Activated CD4-positive, alpha-beta T cell treated with anti-CD3 and anti-CD28 coated beads, Interleukin-2, amount 10 ng/mL, durations not matched to agents 7 days and 5 days (primary cell): ENCODE results near the gene TBL1XR1. TPM values are rescaled to one million over a fixed set of nuclear protein-coding genes. Genes with fewer than 3 reads are reported as not detected.

Experiments used
- CTCF ChIA-PET: fragments of 350-600 bp; sonication (Branson Sonifier 250); formaldehyde crosslinking; loops from one replicate; lab custom pipeline; 2021; ENCODE audit warnings: antibody characterized with exemption; lab: Charles Lee
- POLR2A ChIA-PET: fragments of 350-600 bp; sonication (Branson Sonifier 250); formaldehyde crosslinking; loops from one replicate; lab custom pipeline; 2021; ENCODE audit warnings: antibody characterized with exemption; lab: Charles Lee
- DNase-seq: peaks from one replicate; pipeline ENCODE4 v3.0.0-alpha.2; 2020
- H3K27ac Mint-ChIP-seq: one replicate; pipeline ENCODE4 v1.8.0; 2021; ENCODE audit warnings: mild to moderate bottlenecking, moderate library complexity, mixed read lengths
- H3K27me3 Mint-ChIP-seq: one replicate; pipeline ENCODE4 v1.8.0; 2021; ENCODE audit warnings: mixed read lengths
- H3K36me3 Mint-ChIP-seq: one replicate; pipeline ENCODE4 v1.8.0; 2021; ENCODE audit warnings: low read depth, mixed read lengths
- H3K4me1 Mint-ChIP-seq: one replicate; pipeline ENCODE4 v1.8.0; 2021; ENCODE audit warnings: mixed read lengths
- H3K4me3 Mint-ChIP-seq: one replicate; pipeline ENCODE4 v1.8.0; 2021; ENCODE audit warnings: mild to moderate bottlenecking, moderate library complexity, mixed read lengths
- H3K9me3 Mint-ChIP-seq: one replicate; pipeline ENCODE4 v1.8.0; 2021; ENCODE audit warnings: mixed read lengths
- total RNA-seq, 2 experiments: library from RNA; stranded (reverse); gene quantifications; one replicate each; pipeline ENCODE4 v1.2.3, GENCODE V29; 2021

The TBL1XR1 gene
- total RNA-seq, 2 experiments from 2014 or later: 167 to 169 TPM

DNA sequence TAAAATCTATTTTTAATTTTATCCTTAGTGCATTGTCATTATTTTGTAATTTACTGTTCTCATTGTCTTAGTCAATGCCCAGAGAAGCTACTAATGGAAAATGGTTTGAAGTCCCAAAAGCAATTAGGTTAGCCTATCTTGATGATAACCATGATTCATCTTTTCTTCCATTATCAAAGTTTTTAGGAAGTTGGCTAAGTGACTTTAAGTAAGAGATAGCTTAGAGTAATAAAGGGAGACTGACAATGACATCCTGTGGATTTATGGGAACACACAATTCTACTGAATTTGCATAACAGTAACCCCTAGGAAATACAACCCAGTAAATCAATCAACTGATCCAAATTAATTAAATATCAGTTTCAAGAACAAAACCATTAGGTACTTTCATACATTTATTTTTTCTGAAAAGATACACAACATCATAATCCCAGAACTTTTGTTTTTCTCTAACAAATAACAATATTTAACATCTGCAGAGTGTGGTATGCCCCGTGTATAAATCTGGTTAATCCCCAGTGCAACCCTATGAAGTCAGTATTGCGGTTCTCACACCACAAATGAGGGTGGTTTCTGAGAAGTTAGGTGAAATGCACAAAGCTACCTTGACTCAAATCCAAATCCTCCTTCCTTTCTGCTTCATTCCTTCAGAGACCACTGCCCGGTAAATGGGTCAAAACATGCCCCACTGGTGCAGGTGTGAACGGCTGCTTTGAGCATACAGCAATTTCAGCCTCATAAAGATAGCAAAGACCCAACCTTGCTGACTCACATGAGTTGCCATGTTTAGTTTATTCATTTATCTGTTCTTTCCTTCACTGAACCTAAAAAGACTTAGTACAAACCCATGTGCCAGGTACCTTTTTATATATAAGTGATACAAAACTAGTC lies 202.1 kb downstream of the TBL1XR1 start:
- Mint-ChIP-seq H3K9me3 (peaks cover 10% of the 10 kb centered on the region), H3K36me3 (no peaks in the 10 kb centered on the region), H3K4me1 (no peaks in the 10 kb centered on the region), H3K27ac (no peak overlapping the region), H3K27me3 (no peaks in the 10 kb centered on the region), H3K4me3 (no peak overlapping the region)
- ChIA-PET CTCF (no interaction called here), POLR2A (no interaction called here)
- DNase-seq: no peak

DNA sequence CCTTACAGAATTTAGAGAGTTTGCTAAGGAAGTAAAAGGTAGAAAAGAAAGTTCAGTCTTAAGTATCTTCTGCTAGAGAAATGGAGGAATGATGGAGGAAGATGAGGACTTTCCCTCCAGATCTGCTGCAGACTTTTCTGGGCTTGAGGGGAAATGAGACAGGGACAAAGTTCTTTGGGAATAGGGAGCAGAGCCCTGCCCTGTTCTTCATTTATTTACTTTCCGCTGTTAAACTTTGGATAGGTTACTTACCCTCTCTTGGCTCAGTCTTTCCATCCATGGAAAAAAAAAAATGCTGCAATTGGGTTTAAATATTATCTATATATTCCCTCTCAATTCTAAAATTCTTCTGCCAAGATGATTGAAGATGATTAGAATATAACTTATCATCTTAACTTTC lies 202.9 kb downstream of the TBL1XR1 start:
- no peak overlapping the region for H3K4me3 Mint-ChIP-seq
- no peak for DNase-seq
- H3K9me3 Mint-ChIP-seq: peaks cover 5% of the 10 kb centered on the region
- no peaks in the 10 kb centered on the region for H3K4me1 Mint-ChIP-seq
- H3K36me3 Mint-ChIP-seq: no peaks in the 10 kb centered on the region
- H3K27ac Mint-ChIP-seq: no peak overlapping the region
- CTCF ChIA-PET: no interaction called here
- no peaks in the 10 kb centered on the region for H3K27me3 Mint-ChIP-seq
- POLR2A ChIA-PET: no interaction called here

DNA sequence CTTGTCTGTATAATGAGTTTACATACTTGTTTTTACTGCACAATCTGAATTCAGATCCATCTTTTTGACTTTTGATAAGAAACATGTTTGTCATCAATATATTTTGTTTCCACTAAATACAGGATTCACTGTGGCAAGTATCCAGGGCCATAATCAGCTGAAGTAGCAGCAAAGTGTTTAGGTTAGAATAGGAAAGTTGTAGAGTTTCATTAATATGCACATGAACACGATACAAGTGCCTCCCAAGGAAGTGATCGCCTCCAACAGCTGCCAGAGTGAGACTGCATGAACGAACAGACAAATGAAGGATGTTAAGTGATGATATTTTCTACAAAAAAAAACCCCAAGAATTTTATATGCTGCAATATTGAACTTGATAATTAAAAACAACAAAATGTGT lies 204.3 kb downstream of the TBL1XR1 start:
- ChIA-PET POLR2A (no interaction called here), CTCF (no interaction called here)
- no peak for DNase-seq
- no peaks in the 10 kb centered on the region for H3K27me3 Mint-ChIP-seq
- no peaks in the 10 kb centered on the region for H3K4me1 Mint-ChIP-seq
- peaks cover 4% of the 10 kb centered on the region for H3K9me3 Mint-ChIP-seq
- H3K27ac Mint-ChIP-seq: no peak overlapping the region
- no peaks in the 10 kb centered on the region for H3K36me3 Mint-ChIP-seq
- no peak overlapping the region for H3K4me3 Mint-ChIP-seq

DNA sequence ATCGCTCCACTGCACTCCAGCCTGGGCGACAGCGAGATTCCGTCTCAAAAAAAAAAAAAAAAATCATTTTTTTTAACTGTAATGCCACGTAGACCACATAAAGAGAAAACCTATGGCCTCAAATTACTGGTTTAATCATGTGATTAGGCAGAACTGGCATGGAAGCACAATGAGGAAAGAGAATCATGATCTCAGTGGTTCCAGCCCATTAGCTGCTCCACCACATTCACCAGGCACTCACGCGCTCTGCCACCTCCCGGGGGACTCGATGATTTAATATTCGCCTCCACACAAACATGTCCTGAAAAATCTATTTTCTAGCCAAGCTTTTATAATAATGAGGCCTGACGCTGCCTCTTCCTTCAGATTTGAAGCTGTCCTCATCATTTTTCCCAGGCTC lies 204.7 kb downstream of the TBL1XR1 start:
- ChIA-PET POLR2A (no interaction called here), CTCF (no interaction called here)
- no peaks in the 10 kb centered on the region for H3K4me1 Mint-ChIP-seq
- no peak overlapping the region for H3K4me3 Mint-ChIP-seq
- no peak for DNase-seq
- peaks cover 4% of the 10 kb centered on the region for H3K9me3 Mint-ChIP-seq
- no peak overlapping the region for H3K27ac Mint-ChIP-seq
- H3K36me3 Mint-ChIP-seq: no peaks in the 10 kb centered on the region
- H3K27me3 Mint-ChIP-seq: no peaks in the 10 kb centered on the region

DNA sequence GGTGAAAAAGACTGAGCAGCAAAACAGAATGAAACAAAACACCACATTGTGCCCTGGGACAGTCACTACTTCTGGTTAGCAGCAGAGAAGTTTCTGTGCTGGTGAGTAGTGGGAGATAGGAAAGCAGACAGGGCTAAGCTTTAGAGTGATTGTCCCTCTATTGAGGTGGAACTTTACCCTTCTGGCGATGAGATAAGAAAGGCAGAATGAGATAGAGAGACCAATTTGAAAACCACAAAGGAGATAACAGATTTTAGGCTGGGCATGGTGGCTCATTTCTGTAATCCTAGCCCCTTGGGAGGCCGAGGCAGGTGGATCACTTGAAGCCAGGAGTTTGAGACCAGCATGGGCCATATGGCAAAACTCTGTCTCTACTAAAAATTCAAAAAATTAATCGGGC lies 208.5 kb downstream of the TBL1XR1 start:
- DNase-seq: no peak

DNA sequence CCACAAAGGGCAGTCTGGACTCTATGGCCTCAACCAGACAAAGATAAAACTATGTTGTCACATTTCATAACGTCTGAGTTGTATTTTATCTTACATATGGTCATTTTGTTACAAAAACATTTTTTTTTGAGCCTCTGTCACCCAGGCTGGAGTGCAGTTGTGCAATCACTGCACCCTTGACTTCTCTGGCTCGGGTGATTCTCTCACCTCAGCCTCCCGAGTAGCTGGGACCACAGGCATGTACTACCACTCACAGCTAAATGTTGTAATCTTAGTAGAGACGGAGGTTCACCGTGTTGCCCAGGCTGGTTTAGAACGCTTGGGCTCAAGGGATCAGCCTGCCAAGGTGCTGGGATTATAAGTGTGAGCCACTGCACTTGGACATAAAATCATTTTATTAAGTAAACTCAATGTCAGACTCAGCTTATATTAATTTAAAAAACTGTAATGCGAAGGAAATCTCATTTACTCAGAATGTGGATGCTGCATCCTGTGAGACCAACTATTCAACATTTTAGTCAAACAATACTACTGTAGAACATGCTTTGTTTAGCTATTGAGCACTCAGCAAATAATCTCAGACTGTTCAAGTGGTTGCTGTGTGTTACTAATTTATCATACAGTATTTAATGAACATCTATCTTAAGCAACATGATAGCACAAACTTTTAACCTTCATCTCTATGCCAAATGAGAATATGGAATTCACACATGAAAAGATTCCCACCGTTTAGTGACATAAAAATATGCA lies 209.2 kb downstream of the TBL1XR1 start:
- Mint-ChIP-seq H3K9me3 (peaks cover 4% of the 10 kb centered on the region), H3K4me3 (no peak overlapping the region), H3K36me3 (no peaks in the 10 kb centered on the region), H3K4me1 (no peaks in the 10 kb centered on the region), H3K27me3 (no peaks in the 10 kb centered on the region), H3K27ac (no peak overlapping the region)
- ChIA-PET CTCF (no interaction called here), POLR2A (no interaction called here)
- no peak for DNase-seq

More for the DNA sequence above, 208.5 kb downstream of the TBL1XR1 start:
- ChIA-PET CTCF (no interaction called here), POLR2A (no interaction called here)
- H3K4me1 Mint-ChIP-seq: no peaks in the 10 kb centered on the region
- no peak overlapping the region for H3K4me3 Mint-ChIP-seq
- peaks cover 4% of the 10 kb centered on the region for H3K9me3 Mint-ChIP-seq
- H3K36me3 Mint-ChIP-seq: no peaks in the 10 kb centered on the region
- H3K27me3 Mint-ChIP-seq: no peaks in the 10 kb centered on the region
- H3K27ac Mint-ChIP-seq: no peak overlapping the region

DNA sequence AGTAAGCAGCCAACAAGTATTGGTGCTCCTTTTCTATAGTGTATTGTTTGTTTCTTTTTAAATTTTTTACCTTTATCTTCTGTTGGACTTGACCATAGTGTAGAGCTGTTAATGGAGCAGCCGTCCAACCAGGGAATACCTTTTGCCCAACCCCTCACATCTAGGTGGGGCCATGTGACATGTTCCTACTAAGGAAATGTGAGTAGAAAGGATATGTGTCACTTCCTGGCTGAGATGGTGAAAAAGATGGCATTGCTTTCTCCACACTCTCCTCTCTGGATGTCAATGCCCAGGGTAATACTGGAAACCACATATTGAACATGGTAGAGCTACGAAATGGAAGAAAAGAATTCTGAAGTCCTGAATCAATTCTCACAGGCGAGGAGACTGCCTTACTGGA lies 218.8 kb downstream of the TBL1XR1 start:
- ChIA-PET POLR2A (no interaction called here), CTCF (interaction anchor here (1.1 to 1.4 kb wide), 3 partner anchors 12 to 15 kb away, joined by 4 to 5 read pairs (median 4); no protein-coding TSS in a partner anchor)
- DNase-seq: no peak
- no peak overlapping the region for H3K27ac Mint-ChIP-seq
- no peaks in the 10 kb centered on the region for H3K36me3 Mint-ChIP-seq
- H3K27me3 Mint-ChIP-seq: no peaks in the 10 kb centered on the region
- peaks cover 10% of the 10 kb centered on the region for H3K9me3 Mint-ChIP-seq
- H3K4me3 Mint-ChIP-seq: no peak overlapping the region
- peaks cover 4% of the 10 kb centered on the region for H3K4me1 Mint-ChIP-seq

DNA sequence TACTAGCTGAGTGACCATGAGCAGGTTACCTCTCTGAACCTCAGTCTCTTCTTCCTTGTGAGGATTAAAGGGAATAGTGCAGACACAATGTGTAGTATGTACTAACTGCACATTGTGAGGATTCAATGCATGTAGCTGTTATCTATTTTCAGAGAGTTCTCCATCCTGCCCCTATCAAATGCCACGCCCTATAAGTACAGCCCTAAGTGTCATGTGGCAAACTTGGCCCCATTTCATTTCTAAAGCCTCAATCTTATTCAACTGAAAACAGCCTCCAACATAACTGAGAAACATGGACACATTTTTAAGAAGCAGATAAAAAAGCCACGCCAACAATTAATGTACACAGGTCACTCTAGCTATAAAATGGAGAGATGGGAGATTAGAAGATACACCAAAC lies 220.0 kb downstream of the TBL1XR1 start:
- Mint-ChIP-seq H3K9me3 (peaks cover 10% of the 10 kb centered on the region), H3K27me3 (no peaks in the 10 kb centered on the region), H3K4me3 (no peak overlapping the region), H3K4me1 (peaks cover 4% of the 10 kb centered on the region), H3K36me3 (no peaks in the 10 kb centered on the region), H3K27ac (no peak overlapping the region)
- DNase-seq: no peak
- ChIA-PET POLR2A (no interaction called here), CTCF (interaction anchor here (1.4 kb wide), 2 partner anchors 9 to 14 kb away, joined by 4 to 5 read pairs; no protein-coding TSS in a partner anchor)

DNA sequence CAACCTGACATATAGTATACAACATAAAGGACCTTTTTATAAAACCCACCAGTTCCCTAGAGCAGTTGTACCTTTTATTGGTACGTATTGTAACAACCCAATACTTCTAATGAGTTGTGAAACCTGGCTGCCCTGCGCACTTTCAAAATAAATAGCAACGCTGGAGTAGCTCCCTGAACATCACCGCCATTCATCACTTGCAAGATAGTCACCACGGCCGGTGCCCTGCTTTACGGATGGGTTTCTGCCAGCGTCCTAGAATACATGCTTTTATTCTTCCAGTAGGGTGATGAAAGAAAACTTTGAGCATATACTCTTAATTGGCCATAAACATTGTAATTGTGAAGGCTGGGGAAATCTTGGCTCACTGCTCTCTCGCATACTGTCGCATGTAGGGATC lies 220.7 kb downstream of the TBL1XR1 start:
- no peak overlapping the region for H3K27ac Mint-ChIP-seq
- ChIA-PET POLR2A (no interaction called here), CTCF (interaction anchor here (1.4 kb wide), 1 partner anchor 8 kb away, joined by 4 read pairs; no protein-coding TSS in a partner anchor)
- H3K36me3 Mint-ChIP-seq: no peaks in the 10 kb centered on the region
- no peaks in the 10 kb centered on the region for H3K27me3 Mint-ChIP-seq
- H3K9me3 Mint-ChIP-seq: peaks cover 5% of the 10 kb centered on the region
- H3K4me1 Mint-ChIP-seq: peaks cover 7% of the 10 kb centered on the region
- no peak for DNase-seq
- no peak overlapping the region for H3K4me3 Mint-ChIP-seq

DNA sequence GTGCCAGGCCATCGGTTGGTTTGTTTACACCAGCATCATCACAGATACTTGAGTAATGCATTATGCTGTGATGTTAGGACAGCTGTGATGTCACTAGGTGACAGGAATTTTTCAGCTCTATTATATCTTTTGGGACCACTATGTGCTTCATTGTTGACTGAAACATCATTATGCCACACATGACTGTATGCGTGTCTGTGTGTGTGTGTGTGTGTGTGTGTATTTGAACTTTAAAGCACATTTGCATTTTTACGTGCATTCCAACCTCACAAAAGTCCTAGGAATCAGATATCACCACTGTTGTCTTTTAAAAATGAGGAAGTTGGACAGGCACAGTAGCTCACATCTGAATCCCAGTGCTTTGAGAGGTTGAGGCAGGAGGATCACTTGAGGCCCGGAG lies 223.0 kb downstream of the TBL1XR1 start:
- CTCF ChIA-PET: interaction anchor here (0.6 kb wide), 1 partner anchor 1257 kb away, joined by 4 read pairs; no protein-coding TSS in a partner anchor
- no peak overlapping the region for H3K4me3 Mint-ChIP-seq

DNA sequence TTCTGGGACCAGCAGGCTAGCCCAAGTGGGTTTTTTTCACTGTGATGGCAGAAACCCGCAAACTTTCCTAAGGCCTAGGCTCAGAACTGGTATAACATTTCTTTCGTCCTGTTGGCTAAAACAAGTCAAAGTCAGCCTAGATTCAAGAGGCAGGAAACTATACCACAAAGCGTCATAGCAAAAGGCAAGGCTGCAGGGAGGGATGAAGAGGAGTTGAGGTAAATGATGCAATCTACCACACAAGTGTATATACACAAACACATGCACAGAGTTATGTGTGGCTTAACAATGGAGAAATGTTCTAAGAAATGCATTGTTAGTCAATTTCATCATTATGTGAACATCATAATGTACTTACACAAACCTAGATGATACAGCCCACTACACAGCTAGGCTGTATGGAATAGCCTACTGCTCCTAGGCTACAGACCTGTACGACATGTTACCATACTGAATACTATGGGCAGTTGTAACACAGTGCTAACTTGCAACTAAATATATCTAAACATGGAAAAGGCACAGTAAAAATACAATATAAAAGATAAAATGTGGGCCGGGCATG lies 225.6 kb downstream of the TBL1XR1 start:
- no peaks in the 10 kb centered on the region for H3K27me3 Mint-ChIP-seq
- H3K9me3 Mint-ChIP-seq: no peaks in the 10 kb centered on the region
- peaks cover 6% of the 10 kb centered on the region for H3K4me1 Mint-ChIP-seq
- H3K4me3 Mint-ChIP-seq: no peak overlapping the region
- H3K36me3 Mint-ChIP-seq: no peaks in the 10 kb centered on the region
- H3K27ac Mint-ChIP-seq: peak overlapping the region; percentile 81
- ChIA-PET POLR2A (no interaction called here), CTCF (interaction anchor here (1.2 kb wide), 1 partner anchor 34 kb away, joined by 3 read pairs; no protein-coding TSS in a partner anchor)
- peak; percentile 30 for DNase-seq

More for the DNA sequence above, 223.0 kb downstream of the TBL1XR1 start:
- no peak for DNase-seq
- Mint-ChIP-seq H3K27ac (no peak overlapping the region), H3K36me3 (no peaks in the 10 kb centered on the region), H3K27me3 (no peaks in the 10 kb centered on the region), H3K9me3 (no peaks in the 10 kb centered on the region), H3K4me1 (peaks cover 10% of the 10 kb centered on the region)
- POLR2A ChIA-PET: no interaction called here

DNA sequence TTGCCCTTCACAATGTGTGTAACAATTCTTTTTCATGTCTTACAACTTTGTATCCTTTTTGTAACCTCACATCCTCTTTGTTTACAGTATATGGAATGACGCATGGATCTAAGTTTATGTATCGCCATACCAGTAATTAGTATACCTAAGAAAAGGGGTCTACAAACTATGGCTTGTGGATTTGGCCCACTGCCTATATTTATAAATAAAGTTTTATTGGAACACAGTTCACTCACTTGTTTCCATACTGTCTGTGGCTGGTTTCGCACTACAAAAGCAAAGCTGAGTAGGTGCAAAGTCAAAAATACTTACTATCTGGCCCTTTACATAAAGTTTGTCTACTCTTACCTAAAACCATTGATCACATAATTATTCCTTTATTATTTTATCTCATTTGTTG lies 226.5 kb downstream of the TBL1XR1 start:
- no peaks in the 10 kb centered on the region for H3K27me3 Mint-ChIP-seq
- H3K9me3 Mint-ChIP-seq: no peaks in the 10 kb centered on the region
- H3K4me1 Mint-ChIP-seq: peaks cover 10% of the 10 kb centered on the region
- ChIA-PET POLR2A (interaction anchor here (0.7 kb wide), 1 partner anchor 14 kb away, joined by 4 read pairs; no protein-coding TSS in a partner anchor), CTCF (interaction anchor here (1.2 kb wide), 1 partner anchor 33 kb away, joined by 3 read pairs; no protein-coding TSS in a partner anchor)
- no peak for DNase-seq
- H3K4me3 Mint-ChIP-seq: no peak overlapping the region
- H3K27ac Mint-ChIP-seq: no peak overlapping the region
- H3K36me3 Mint-ChIP-seq: no peaks in the 10 kb centered on the region
